HG02973 (cell line): ENCODE measurements around the gene MIAT.
"Not testable (repeated sequence)": the region's sequence is repeated elsewhere in the genome, so short reads cannot be mapped to it uniquely, and the experiment has no call there.

Experiments
- ATAC-seq: cut with Tn5 transposase; IDR thresholded peaks from one replicate; pipeline ENCODE4 v1.9.1; 2021; ENCODE audit warnings: moderate library complexity; ENCODE audit not compliant: unreplicated experiment

MIAT gene

DNA sequence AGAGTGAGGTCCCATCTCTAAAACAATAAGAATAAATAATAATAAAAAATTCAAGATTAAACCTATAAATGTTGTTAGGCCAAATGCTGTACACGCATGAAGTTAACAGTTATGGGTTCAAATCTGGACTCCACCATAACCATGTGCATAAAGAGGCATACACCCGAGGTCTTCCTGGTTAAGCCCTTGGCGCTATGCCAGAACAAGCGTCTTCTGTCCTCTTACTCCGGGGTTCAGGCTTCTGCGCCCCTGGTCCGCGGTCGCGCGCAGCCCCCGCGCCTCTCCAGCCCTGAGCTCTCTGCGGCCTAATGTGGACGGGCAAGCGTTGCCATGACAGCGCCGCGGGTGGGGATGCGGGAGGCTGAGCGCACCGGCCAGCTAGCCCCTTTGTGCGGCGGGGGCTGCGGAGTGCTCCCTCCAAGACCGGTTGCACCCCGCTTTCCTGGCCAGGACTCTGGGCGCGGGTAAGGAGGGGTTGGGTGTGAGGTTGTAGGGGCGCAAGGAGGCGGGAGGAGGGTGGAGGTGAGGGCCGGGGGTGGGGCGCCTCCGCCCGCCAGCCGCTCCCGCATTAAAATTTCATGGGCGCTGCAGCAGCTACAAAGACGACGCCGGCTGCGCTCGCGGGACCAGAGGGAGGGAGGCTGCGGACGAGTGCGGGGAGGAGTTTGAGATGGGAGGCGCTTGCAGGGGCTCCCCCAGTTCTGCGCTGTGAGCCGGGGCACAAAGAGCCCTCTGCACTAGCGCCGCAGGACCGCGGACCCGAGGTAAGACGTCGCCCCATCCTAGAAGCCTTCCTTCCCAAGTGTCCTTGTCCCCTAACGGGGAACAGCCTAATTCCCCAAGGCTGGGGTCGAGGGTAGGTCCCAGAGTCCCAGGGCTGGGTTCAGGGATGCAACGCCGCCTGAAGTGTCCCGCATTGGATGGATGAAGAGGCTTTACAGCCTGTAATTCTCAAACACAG lies at the start of gene MIAT:
TSS of gene MIAT (plus strand) at position 698 of the 961 bp plus-strand sequence.
- no peak for ATAC-seq

DNA sequence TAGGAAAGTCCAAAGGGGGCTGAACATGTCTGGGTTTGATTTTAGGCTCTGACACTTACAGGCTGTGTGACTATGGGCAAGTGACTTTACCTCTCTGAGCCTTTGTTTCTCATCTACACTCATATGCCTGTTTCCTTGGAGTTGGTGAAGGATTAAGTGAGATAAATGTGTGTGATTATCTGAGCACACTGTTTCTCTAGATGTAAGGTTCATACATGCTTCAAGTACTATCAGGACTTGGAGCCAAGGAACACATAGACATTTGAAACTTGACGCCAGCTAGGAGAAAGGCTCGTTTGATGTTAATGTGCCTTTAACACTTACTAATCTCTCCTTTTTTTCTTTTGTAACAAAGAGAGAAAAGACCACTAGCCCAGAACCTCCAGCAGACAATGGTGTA lies 49.3 kb upstream of the MIAT start:
- ATAC-seq: no peak

DNA sequence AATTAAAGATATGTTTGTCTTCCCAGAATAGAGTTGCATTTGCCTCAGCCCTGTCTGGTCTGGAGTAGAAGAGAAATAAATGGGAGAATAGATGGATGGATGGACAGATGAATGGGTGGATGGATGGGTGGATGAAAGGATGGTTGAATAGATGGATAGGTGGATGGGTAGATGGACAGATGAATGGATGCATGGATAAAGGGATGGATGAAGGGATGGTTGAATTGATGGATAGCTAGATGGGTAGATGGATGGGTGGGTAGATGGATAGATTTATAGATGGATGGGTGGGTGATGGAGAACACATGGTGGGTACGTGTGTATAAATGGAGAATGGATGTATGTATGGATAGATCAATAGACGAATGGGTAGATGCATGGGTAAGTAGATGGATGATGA lies 48.1 kb upstream of the MIAT start:
- ATAC-seq: no peak

DNA sequence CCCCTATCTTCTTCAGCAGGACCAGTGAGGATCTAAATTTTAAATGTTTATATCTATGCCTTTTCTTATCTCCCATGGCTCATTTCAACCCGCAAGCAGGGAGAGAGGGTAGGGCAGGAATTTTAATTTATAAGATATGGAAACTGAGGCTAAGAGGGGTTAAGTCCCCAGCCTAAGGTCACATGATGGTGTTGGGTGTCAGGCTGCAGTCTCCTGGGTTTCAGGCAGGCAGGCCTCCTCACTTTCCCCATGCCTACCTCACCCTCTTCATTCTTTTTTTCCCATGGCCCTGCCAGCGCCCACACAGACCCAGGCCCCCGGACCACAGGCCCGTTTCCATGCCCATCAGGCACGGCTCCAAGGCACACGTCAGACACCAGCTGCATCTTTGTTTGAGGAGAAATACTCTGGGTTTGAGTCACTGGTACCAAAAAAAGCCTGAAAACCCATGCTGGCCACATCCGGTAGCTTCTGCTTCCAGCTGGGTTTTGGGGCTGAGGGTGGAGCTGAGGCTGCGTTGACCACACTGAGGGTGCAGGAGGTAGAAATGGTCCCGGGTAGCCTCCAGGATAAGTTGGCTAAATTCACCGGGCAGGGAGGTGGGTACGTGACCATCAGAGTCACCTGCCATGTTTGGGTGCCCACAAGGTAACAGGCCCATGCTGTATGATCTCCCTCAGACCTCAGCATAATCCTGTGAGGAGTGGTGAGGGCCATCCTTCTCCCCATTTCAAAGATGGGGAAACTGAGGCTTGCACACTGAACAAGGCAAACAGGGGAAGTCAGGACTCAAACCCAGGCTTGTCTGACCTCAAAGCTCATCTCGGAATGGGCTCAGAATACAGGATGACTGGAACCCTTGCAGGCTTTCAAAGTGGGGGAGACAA lies 47.1 kb upstream of the MIAT start:
- peak; percentile 71 for ATAC-seq

DNA sequence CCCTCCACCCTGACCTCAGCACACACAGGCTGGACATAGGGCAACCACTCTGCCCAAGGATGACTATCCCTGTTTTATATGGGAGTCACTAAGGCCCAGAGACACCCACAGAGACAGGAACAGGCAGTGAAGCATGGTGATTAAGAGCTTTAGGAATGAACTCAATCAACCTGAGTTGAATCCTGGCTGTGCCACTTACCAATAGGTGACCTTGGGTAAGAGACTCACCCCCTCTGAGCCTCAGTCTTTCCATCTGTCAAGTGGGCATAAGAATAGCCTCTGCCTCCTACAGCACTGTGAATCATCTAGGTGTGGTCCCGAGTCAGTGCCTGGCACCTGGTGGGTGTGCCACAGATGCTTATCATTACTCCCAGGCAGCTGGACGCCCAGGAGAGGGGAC lies 46.4 kb upstream of the MIAT start:
- ATAC-seq: no peak

DNA sequence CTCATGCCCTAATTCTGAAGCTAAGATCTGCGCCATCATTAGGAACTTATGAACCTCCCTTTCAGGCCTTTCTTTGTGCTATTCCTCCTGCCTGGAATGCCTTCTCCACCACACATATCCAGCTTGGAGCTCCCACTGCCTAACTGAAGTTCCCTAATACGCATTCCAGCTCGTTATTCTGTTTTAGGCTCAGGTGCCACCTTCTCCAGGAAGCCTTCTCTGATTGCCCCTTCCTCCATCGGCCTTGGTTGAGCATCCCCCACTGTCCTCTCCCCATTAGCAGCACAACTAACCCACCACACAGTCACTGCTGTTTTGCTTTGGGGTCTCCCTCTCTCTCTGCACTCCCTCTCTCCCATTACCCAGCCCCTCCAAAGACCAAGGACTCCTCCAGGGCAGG lies 44.7 kb upstream of the MIAT start:
- no peak for ATAC-seq

DNA sequence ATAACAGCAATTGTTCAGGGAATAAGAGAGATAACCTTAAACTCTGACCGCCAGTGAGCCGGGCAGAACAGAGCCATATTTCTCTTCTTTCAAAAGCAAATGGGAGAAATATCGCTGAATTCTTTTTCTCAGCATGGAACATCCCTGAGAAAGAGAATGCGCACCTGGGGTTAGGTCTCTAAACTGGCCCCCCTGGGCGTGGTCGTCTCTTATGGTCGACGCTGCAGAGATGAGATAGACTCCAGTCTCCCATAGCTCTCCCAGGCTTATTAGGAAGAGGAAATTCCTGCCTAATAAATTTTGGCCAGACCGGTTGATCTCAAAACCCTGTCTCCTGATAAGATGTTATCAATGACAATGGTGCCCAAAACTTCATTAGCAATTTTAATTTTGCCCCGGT lies 43.6 kb upstream of the MIAT start:
- not testable (repeated sequence) for ATAC-seq

DNA sequence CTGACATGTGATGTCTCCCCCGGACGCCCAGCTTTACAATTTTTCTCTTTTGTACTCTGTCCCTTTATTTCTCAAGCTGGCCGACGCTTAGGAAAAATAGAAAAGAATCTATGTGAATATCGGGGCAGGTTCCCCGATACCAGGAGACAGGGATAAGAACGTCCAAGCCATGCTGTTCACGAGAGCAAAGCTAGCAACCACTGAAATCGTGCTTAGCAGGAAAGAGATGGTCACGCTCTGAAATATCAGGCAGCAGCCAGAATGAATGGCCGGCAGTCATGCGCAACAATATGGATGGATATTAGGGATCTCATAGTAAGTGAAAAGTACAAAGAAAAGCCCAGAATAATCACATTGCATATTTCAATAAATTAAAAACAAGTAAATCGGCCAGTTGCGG lies 43.1 kb upstream of the MIAT start:
- ATAC-seq: no peak

DNA sequence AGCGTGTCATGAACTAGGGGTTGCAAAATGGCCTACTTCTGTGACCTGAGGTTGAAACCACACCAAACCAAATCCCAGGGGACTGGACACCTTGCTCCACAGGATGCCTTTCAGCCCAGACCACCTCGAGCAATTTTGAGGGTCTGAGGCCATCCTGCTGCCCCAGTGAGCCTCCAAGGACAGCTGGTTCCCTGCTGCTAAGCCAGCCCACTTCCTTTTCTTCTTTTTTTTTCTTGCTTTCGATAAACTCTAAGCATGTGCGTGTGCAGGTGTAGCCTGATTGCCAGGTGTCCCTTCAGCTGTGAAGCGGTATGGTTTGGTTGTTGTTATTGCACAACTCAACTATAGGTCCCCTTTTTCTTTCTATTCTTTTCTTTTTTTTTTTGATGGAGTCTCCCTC lies 42.2 kb upstream of the MIAT start:
- no peak for ATAC-seq

DNA sequence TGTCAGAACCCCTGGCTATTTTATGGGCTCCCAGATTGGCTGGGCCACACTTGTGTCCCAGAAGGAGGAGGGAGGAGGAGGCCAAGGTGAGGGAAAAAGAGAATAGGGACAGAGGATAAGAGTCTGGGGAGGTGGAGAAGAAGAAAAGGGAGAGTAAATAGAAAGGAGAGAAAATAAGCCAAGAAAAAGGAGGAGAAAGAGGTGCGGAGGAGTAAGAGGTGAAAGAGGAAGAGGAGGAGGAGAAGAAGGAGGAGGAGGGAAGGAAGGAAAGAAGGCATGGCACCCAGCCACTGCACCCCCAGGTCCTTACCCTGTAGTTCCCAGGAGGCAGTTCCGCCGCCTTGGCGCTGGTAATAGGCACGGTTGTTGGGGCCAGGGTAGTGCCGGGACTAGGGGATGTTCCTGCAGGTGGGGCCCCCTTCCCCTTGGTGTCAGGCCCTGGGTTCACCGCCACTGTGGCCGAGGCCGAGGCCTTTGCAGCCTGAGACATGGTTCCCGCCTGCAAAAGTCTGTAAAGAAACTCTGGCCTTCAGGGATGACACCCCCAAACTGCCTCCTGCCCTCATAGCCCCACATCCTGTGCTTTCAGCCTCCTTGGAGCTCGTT lies 41.5 kb upstream of the MIAT start:
- no peak for ATAC-seq

DNA sequence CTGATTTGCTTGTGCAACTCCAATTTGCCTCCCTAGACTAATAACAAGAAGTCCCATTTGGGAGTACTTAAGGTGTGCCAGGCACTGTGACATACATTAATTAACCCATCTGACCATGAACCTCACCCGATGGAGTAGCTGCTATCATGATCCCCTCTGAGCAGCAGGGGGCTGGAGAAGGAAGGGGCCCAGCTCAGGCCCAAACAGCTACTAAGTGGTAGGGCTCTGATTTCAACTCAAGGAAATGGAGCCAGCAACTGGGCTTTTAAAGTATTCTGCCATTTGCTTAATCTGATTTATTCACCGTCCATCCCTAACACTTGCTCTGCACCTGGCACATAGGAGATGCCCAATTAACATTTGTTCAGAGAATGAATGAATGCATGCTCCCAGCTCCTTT lies 40.7 kb upstream of the MIAT start:
- no peak for ATAC-seq

DNA sequence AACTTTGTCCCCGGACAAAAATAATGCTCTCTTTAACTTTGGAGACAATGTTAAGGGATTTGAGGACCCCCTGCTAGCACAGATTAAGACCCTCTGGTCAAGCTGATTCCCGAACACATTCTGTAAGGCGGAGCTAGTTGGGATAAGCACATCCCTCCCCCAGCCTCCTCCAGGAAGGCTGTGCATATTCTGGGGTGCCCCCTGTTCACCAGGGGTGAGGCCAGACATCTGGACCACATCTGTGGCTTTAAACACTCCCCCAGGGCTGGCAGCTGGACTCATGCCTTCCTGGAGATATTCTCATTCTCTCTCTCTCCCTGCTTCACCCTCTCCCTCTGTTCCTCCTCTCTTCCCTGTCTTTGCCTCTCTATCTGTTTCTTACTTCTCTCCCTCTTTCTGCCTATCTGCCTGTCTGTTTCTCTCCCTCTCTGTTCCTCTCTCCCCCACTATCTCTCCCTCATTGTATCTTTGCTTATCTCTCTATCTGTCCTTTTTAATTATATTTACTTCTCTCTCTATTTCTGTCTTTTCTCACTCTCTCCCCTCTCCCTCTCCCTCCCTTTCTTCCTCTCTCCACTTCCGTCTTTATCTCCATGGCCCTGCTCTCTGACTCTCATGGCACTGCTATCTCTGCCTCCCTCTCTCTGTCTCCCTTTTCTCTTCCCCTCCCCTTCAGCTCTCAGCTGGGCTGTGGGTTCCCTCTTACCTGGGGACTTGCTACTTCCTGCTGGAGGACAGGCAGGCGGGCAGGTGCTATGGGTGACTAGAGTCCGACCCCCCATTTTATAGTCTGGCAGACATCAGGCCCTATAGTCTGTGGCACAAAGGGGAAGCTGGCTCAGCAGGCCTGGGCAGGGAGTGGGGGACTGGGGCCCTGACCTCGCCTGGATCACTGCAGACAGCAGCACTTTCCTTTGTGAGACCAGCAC lies 39.9 kb upstream of the MIAT start, which contains the start of gene CRYBB1:
TSS of gene CRYBB1 (minus strand) at position 757 of the 929 bp plus-strand sequence. CDS start 1,708 bp downstream, outside the sequence.
- no peak for ATAC-seq

DNA sequence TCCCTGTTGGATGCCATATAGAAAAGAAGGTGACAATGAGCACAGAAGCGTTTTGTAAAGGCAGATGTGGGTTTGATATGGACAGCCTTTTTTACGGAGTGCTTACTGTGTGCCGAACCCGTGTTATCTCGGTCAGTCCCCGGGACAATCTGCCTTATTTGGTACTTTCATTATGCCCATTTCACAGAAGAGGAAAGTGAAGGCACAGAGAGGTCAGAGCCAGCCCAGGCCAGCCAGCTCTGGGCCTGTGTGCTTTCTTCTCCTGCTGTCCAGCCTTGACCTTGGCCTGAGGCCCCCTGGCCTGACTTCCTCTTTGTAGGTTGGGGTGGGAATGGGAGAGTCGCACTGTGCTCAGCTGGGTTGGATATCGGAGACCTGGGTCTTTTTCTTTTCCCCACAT lies 38.9 kb upstream of the MIAT start:
- no peak for ATAC-seq

DNA sequence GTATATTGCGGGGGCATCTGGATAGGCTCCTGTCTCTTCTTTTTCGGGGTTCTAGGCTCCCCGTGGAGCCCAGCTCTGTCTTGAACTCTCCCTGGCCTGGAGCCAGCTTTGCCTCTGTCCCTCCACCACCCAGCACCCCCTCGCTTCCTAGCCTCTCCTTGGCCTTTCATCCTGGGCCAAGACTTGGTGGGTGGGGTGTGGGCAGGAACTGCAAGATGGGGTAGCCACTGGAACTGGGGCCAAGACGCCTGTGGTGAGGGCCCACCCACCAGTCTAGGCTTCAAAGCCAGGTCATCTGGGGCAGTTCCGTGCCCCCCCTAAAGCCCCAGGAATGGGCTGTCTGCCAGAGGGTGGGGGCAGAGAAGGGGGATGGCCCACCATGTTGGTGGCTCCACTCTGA lies 37.9 kb upstream of the MIAT start:
- no peak for ATAC-seq

DNA sequence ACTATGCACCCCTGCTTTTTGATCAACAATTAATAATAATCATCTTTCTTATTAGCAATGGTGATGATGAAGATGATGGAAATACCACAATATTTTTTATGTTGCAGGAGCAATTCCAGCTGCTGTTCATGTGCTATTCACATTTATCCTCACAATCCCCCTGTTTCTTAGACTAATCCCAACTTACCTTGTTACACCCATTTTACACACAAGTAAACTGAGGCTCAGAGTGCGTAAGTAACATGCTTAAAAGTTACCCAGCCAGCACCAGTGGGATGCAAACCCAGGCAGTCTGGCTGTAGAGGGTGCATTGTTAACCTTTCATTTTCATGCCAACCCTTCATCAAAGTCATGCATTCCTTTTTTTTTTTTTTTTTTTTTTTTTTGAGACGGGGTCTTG lies 37.2 kb upstream of the MIAT start:
- ATAC-seq: no peak

DNA sequence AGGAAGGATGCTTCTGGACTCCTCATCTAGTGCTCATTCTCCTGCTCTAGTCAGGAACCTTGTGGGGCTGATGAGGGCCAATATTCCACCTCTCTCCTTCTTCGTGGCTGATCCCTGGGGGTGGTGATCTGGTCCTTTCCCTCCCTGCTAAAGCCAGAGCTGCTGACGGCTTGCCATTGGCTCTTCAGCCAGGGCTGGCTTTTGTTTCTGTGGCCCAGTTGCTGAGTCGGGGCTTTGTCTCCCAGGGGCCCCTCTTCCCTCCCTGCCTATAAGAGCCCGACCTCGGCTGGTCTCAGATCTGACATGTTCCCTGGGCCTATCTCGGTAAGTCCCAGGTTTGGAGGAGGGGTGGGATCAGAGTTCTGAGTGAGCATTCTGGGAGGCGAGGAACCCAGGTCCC lies 35.7 kb upstream of the MIAT start, which contains the start of gene CRYBA4:
TSS of gene CRYBA4 (plus strand) at position 301 of the 400 bp plus-strand sequence. CDS start 634 bp downstream, outside the sequence.
- no peak for ATAC-seq

DNA sequence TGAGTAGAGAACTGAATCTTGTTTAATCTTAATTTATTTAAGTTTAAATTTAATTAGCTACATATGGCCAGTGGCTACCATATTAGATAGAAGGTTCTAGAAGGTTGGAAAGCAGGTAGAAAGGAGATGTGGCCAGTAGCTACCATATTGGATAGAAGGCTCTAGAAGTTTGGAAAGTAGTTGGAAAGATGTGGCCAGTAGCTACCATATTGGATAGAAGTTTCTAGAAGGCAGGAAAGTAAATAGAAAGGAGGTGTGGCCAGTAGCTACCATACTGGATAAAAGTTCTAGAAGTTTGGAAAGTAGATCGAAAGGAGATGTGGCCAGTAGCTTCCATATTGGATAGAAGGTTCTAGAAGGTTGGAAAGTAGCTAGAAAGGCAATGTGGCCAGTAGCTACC lies 33.4 kb upstream of the MIAT start:
- no peak for ATAC-seq

DNA sequence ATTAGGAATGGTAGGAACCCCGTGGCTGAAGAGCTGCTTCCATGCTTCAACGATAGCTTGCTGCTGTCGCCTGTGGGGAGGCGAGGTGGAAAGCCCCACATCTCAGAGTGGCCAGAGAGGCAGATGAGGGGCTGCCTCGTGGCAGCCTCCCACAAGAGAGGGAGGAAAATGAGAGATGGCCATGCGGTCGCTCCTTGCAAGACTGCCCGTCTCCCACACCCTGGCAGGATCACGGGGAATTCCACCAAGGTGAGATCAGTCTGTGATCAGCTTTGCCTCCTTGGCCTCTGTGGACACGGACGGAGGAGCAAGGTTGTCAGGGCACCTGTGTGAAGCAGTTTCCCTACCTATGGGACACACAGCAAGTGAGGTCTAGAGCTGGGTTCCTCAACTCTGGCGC lies 32.6 kb upstream of the MIAT start:
- no peak for ATAC-seq

DNA sequence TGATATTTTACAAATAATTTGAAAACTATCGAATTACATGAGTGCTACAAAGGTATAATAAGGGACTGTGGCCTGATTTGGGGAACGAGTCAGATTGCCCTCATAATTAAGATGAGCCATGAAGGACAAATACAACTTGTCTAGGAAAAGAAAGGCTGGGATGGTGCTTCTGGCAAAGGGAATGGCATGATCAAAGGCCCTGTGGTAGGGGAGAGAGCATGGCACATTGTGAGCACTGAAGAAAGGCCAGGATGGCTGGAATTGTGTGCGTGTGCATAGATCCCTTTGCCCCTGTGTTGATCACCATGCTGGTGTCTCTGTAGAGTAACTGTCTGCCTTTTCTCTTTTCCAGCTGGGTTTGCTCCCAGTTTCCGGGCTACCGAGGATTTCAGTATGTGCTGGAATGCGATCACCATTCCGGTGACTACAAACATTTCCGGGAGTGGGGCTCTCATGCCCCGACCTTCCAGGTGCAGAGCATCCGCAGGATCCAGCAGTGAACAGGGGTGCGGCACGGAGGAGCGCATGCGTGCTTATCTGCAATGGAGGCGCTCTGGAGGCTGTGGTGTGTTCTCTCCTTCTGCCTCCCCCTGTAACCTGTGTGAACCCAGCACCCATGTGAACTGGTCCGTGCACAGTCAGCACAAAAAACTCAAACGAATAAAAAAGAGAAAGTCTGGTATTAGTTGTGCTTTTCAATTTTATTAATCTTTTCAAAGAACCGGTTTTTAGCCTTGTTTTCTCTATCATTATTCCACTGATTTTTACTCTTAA lies 27.2 kb upstream of the MIAT start:
- no peak for ATAC-seq
